NB4 (cell line): Measurements from ENCODE around the gene SPATA24.

Experiments used
- POLR2A ChIP-seq: IDR thresholded peaks from 2 replicates; pipeline ENCODE4 v1.6.1; 2011; ENCODE audit warnings: mild to moderate bottlenecking; ENCODE audit not compliant: insufficient read length; ENCODE audit errors: extremely low read depth
- TF ChIP-seq, protein P1 (sequence below): IDR thresholded peaks from one replicate; pipeline ENCODE4 v1.5.1; 2012; ENCODE audit warnings: low read depth, low read length
- TF ChIP-seq, protein P2 (sequence below): IDR thresholded peaks from 2 replicates; pipeline ENCODE4 v1.6.1; 2011; ENCODE audit warnings: low read depth, low read length

DNA sequence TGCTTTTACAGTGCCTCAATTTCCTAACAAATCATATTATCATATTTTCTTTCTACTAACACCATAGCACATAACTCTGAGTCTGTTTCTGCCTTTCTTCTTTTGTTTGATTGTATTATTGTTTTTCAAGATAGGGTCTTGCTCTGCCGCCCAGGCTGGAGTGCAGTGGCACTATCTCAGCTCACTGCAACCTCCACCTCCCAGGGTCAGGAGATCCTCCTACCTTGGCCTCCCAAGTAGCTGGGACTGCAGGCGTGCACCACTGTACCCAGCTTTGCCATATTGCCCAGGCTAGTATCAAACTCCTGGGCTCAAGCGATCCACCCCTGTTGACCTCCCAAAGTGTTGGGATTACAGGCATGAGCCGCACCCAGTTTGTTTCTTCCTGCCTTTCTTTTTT, 43.5 kb downstream of the SPATA24 start:
- no peak for TF ChIP-seq POLR2A
- TF ChIP-seq, protein P1, sequence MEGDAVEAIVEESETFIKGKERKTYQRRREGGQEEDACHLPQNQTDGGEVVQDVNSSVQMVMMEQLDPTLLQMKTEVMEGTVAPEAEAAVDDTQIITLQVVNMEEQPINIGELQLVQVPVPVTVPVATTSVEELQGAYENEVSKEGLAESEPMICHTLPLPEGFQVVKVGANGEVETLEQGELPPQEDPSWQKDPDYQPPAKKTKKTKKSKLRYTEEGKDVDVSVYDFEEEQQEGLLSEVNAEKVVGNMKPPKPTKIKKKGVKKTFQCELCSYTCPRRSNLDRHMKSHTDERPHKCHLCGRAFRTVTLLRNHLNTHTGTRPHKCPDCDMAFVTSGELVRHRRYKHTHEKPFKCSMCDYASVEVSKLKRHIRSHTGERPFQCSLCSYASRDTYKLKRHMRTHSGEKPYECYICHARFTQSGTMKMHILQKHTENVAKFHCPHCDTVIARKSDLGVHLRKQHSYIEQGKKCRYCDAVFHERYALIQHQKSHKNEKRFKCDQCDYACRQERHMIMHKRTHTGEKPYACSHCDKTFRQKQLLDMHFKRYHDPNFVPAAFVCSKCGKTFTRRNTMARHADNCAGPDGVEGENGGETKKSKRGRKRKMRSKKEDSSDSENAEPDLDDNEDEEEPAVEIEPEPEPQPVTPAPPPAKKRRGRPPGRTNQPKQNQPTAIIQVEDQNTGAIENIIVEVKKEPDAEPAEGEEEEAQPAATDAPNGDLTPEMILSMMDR: no peak
- TF ChIP-seq, protein P2, sequence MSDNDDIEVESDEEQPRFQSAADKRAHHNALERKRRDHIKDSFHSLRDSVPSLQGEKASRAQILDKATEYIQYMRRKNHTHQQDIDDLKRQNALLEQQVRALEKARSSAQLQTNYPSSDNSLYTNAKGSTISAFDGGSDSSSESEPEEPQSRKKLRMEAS: no peak
